HG02678 (cell line): ENCODE data around the gene LANCL3.
"Not testable (repeated sequence)": the region's sequence is repeated elsewhere in the genome, so short reads cannot be mapped to it uniquely, and the experiment has no call there.

Source experiments
- ATAC-seq: cut with Tn5 transposase; IDR thresholded peaks from one replicate; pipeline ENCODE4 v1.9.1; 2021; ENCODE audit warnings: mild to moderate bottlenecking, moderate library complexity; ENCODE audit not compliant: unreplicated experiment

Gene LANCL3

DNA sequence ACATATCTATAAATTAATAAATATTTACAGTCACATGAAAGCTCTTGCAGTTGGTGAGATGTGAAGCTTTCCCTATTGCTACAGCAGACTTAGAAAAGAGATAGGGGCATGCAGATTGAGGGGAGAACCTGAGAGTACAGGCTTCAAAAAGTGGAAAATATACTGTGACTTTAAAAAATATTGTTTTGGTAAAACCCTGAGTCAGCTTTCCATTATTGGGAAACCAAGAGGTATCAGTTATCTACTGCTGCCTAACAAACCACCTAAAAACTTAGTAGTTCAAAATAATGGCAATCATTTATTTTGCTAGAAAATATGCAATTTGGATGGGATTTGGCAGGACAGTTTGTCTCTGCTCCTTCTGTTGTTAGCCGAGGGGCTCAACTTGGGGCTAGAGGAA, 38.3 kb downstream of the LANCL3 start:
- no peak for ATAC-seq

- no peak for ATAC-seq
Measured at GRCh38 chrX:37613933-37614332, 42.5 kb downstream of the LANCL3 start.

DNA sequence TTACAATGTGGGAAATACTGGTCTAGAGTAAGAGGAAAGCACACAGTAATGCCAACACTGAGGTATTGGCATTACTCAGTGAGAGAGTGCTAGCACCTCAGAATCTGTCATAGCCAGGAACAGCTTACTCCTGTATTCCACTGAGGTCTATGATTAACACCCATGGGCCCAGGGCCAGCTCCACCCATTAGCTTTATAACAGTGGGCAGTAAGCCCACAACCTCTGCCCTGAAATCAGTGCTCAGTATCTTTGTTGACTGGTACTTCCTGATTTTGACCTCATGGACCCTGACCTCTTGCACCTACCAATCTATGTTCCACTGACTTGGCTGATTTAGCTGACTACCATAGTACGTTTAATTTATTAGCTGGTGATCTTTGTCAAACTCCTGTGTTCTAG, 56.1 kb downstream of the LANCL3 start:
- ATAC-seq = no peak

DNA sequence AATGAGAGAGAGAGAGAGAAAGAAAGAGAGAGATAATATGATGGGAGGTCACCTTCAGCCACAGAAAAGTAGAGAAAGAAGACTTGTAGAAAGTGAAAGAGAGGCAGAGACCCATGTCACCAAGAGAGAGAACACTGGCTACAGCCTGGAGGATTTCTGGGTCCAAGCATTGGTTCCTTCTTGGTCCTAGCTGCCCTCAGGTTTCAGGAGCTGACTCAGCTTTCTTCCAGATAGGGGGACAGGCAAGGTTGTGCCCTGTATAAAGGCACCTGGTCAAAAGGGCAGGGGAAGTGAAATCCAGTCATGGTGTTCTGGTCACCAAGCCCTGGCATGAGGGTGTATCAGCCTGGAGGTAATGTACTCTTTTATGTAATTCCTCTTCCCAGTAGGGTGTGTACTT, 66.6 kb downstream of the LANCL3 start:
- no peak for ATAC-seq

- ATAC-seq = no peak
Measured at GRCh38 chrX:37640142-37640541, 68.7 kb downstream of the LANCL3 start.

- ATAC-seq = no peak
Measured at GRCh38 chrX:37641859-37642258, 70.4 kb downstream of the LANCL3 start.

DNA sequence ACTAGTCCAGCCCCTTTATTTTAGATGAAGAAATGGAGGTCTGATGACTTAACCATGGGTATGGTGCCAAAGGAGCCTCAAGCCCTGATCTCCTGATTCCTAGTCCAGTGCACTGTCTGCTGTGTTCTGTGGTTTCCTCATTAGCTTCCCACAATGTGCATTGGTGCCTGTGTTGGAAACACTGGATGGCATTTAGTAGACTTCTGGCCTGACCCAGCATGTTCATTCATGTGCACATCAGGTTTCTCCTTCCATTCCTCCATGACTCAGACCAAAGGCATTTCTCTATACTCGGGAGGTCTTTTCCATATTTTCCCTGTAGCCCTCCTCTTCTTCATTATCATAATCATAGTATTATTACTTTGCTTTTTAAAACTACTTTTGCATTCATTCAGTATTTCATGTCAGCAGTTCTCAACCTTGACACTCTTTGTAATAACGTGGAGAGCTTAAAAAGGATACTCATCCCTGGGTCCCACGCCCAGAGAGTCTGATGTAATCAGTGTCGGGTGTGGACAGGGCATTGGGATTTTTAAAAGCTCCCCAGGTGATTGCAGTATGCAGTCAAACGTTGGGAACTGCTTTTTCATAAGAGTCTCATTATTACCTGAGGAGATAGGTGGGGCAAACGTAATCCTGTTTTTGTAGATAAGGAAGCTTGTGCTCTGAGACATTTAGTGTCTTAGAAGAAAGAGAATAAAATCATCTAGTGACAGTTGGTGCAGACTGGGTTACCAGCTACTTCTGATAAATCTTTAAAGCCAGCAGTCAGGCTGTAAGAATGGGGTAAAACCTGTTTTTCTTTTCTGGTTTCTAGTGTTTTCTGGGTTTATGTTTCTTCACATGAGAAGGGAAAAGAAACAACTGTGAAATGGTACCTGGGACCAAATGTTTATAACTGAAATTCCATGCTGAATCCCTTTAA, 73.2 kb downstream of the LANCL3 start:
- no peak for ATAC-seq

DNA sequence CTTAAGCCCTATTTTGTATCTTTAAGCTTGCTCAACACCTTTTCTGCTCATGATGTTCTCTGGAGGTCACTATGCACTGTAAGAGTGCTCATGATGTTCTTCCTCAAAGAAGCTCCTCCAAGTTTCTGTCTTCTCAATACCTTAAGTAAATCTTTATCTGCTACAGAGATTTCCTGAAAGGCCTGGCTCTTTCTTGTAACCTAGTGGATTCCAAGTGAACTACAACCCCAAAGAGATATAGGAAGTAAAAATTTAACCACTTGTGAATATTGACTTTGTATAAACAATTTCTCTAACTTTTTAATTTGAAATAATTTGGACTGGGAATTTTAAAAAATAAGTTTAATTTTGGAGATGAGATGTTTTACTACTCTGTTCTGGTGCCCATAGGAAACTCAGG, 74.8 kb downstream of the LANCL3 start:
- ATAC-seq = no peak

- not testable (repeated sequence) for ATAC-seq
Measured at GRCh38 chrX:37650879-37651278, 79.4 kb downstream of the LANCL3 start.

GRCh38 chrX:37651921-37652452, 80.5 kb downstream of the LANCL3 start:
- no peak for ATAC-seq

- no peak for ATAC-seq
Measured at GRCh38 chrX:37652589-37653231, 81.2 kb downstream of the LANCL3 start.

DNA sequence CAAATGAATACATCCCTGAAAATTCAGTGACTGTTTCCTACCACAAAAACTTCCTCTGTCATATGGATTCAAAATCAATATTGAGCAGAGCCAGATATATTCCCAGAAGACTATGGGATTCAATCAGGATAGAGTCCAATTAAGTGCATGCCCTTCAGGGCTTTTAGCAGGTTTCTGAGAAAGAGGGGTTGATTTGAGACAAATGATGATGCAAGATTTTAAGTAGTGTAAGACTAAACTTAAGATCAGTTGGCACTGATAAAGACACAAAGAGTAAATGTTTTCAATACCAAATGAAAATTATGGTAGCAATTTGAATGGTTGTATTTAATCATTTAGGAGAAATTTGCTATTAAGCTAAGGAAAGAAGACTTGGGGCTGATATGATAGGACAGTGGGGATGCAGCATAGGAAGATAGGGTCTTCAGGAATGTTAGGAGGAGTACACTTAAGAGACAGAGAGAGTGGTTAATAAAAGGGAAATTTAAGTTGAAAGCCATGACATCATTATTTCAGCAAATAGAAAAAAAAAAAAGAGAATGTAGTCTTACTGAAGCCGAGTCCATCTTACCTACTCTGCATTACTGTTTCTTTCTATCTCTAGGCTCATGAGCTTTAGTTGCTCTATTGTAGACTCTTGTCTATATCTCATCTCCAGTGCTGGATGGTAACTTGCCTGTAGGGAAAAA, 82.1 kb downstream of the LANCL3 start:
- no peak for ATAC-seq

DNA sequence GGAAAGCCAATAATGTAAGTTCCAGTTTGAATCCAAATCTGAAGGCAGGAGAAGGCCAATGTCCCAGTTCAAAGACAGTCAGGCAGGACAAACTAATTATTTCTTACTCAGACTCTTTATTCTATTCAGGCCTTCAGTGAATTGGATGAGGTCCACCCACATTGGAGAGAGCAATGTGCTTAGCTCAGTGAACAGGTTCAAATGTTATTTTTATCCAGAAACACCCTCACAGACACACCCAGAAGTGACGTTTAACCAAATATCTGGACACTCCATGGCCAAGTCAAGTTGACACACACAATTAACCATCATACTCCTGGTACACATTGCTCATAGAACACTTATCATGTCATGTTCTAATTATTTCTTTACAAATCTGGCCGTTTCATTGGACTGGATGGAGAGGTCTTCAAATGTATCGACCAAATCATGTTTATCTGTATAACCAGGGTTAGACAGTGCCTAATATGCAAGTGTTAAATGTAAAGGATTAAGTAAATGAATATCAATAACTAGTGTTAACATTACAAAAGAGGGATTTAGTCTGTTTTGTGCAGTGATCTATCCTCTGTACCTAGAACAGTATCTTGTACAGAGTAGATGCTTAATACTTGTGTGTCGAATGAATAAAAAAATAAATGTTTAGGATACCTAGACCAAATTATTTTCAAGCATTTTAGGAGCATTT, 87.0 kb downstream of the LANCL3 start:
- no peak for ATAC-seq

DNA sequence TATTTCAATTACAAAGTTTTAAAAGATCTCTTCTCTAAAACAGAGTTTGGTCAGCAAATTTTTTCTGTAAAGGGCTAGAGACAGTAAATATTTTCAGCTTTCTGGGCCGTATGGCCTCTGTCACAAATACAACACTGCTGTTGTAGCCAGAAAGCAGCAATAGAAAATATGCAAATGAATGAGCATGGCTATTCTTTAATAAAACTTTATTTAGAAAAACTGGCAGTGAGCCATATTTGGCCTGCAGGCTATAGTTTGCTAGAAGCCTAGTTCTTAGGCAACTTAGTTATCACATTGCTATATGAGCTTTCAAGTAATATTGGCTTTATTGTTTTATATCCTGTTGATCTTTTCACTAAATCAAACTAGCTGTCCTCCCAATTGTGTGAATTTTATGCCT, 87.6 kb downstream of the LANCL3 start:
- no peak for ATAC-seq

DNA sequence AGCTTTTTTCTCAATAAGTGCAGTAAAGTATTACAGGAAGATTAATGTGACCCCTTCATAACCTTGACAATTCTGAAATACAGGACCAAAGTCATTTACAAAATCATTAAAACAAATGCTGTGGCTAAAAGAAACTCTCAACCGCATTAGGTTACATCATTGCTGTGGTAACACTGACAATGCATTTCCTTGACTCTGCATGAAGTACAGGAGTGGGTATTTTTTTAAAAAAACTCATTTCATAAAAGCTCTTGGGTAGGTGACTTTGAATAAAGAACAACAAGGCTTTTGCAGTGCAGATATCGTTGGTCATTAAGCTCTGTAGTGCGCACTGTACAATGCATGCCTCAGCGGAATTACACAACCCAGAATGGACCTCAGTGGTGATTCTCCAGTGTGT, 90.7 kb downstream of the LANCL3 start:
- no peak for ATAC-seq

DNA sequence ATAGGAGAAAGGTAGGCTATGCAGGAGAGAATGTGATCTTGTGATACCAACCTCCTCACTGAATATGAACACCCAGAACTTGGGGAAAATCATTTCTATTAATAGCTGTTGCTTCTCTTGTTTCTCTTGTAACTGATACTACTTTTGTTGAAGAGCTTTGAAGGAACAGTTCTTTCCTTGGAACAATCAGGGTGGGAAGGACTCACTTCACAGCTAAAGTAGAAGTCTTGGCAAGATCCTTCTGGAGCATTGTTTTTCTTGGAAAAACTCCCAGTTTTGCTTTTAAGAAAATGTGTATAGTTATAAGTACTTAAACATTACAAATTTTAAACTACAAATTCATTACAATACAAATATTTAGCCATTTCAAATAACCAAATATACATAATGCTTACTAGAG, 95.1 kb downstream of the LANCL3 start:
- no peak for ATAC-seq

- no peak for ATAC-seq
Measured at GRCh38 chrX:37667141-37667540, 95.7 kb downstream of the LANCL3 start.

DNA sequence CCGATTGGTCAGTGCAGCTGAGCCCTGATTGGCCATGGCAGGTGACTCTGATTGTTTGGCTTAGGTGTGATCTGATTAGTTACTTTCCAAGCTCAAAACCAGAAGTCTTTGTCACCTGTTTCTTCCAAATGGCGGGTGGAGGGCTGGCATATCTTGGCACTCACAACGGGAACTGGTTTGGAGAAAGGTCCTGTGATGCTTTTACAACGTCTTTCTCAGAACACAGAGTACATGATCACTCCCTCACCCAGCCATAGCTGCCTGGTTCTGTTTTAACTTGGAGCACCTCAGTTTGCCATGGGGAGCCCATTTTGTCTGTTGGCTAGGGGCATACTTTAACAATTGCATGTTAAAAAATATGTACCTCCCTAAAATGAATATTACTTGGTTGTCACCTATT, 101.1 kb downstream of the LANCL3 start:
- ATAC-seq = no peak

- ATAC-seq = no peak
Measured at GRCh38 chrX:37676811-37677210, 105.3 kb downstream of the LANCL3 start.

DNA sequence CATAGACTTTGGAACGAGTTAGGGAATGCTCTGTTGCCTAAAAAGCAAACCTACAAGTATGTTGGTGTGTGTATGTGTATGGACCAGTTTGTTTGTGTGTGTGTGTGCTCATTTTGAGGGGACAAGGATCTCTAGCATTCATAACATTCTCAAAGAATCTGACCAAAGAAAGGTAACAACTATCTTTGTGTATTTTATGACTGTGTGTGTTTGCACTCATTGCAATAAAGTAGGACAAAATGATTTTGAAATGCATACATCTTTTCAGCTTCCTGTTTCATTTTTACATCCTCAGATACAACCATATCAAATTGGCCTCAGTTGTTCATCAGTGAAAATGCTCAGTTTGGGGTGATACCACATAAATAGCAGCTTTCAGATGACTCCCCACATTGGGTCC, 105.8 kb downstream of the LANCL3 start:
- no peak for ATAC-seq

- ATAC-seq = peak; percentile 71
Measured at GRCh38 chrX:37677765-37678164, 106.3 kb downstream of the LANCL3 start.
